ENCODE results near the gene CELA2A. TPM values are rescaled to one million over a fixed set of nuclear protein-coding genes. Genes with fewer than 3 reads are reported as not detected.

The CELA2A gene
- total RNA-seq, 2 donors from 2014 or later = 3.6 TPM; not detected in 1

DNA sequence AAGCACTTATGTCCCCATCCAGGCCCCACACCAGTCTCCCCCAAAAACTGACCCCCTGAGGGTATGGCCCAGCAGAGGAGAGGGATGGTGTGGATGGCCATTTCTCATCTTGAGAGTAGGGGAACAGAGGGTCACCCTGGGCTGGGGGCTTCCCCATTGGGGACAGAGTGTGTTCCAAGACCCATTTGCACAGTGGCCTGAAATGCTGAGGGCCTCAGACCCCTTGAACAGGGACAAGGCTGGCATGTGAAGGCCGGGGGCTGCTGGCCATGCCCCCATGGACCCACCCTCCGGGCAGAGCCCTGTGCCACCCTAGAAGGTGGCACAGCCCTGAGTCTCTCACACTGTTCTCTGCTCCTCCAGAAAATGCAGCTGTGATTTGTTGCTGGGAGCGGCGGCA is 10.3 kb upstream of the CELA2A start:
- no peak for DNase-seq

DNA sequence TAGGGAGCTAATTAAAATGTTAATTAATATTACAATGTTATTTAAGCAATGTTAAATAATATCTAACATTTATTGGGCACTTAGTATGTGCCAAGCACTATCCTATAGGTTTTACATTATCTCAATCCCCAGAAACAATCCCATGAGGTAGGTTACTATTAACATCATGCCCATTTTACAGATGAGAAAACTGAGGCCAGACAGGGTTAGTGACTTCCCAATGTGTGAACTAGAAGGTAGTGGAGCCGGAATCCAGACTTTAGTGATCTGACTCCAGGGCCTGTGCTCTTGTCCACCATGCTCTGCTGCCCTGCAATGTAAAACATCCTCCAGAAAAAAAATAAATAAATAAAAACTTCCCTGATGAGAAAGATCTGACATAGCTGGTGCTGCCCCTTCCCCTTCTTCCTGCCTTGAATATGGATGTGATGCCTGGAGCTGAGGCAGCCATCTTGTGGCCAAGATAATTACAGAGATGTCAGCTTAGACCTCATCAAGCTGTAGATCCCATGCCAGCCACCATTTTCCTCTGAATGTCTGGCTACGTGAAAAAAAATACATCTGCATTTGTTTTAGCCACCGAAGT is 7.6 kb upstream of the CELA2A start:
- Histone ChIP-seq H3K4me1 (no peaks in the 10 kb centered on the region), H3K36me3 (no peaks in the 10 kb centered on the region), H3K9me3 (no peaks in the 10 kb centered on the region), H3K4me3 (no peak overlapping the region), H3K27ac (no peak overlapping the region), H3K27me3 (no peaks in the 10 kb centered on the region), H3K9ac (ENCODE audit: low read depth in 2 of 2, low read length in 2 of 2) (no peak overlapping the region)
- no peak for DNase-seq
- intact Hi-C loops (cut with DNase I) = no loop called here
- TF ChIP-seq, protein P1, sequence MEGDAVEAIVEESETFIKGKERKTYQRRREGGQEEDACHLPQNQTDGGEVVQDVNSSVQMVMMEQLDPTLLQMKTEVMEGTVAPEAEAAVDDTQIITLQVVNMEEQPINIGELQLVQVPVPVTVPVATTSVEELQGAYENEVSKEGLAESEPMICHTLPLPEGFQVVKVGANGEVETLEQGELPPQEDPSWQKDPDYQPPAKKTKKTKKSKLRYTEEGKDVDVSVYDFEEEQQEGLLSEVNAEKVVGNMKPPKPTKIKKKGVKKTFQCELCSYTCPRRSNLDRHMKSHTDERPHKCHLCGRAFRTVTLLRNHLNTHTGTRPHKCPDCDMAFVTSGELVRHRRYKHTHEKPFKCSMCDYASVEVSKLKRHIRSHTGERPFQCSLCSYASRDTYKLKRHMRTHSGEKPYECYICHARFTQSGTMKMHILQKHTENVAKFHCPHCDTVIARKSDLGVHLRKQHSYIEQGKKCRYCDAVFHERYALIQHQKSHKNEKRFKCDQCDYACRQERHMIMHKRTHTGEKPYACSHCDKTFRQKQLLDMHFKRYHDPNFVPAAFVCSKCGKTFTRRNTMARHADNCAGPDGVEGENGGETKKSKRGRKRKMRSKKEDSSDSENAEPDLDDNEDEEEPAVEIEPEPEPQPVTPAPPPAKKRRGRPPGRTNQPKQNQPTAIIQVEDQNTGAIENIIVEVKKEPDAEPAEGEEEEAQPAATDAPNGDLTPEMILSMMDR (IDR thresholded peaks at IDR 0.05) = no peak

More for the DNA sequence above, 10.3 kb upstream of the CELA2A start:
- H3K27ac ChIP-seq = no peak overlapping the region
- H3K9ac ChIP-seq (ENCODE audit: low read depth in 2 of 2, low read length in 2 of 2) = no peak overlapping the region
- no peaks in the 10 kb centered on the region for H3K9me3 ChIP-seq
- H3K4me1 ChIP-seq = no peaks in the 10 kb centered on the region
- intact Hi-C loops (cut with DNase I) = no loop called here
- no peak overlapping the region for H3K4me3 ChIP-seq
- TF ChIP-seq, protein P1 (IDR thresholded peaks at IDR 0.05) = no peak
- H3K36me3 ChIP-seq = no peaks in the 10 kb centered on the region
- no peaks in the 10 kb centered on the region for H3K27me3 ChIP-seq

DNA sequence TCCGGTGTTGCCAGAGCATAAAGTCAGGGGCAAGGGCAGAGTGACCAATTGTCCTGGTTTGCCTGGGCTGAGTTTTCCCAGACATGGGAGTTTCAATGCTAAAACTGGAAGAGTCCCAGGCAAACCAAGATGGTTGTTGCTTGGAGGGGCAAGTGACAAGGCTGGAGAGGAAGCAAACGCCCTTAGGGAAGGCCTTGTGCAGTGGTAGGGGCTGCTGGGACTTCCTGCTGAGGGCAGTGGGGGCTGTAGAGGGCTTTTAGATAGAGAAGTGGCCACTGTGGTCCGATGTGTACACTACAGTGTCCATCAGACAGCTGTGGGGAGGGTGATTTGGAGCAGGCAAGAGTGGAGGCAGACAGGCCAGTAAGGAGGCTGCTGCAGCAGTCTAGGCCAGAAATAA is 7.0 kb upstream of the CELA2A start:
- no peak for DNase-seq
- intact Hi-C loops (cut with DNase I) = no loop called here

DNA sequence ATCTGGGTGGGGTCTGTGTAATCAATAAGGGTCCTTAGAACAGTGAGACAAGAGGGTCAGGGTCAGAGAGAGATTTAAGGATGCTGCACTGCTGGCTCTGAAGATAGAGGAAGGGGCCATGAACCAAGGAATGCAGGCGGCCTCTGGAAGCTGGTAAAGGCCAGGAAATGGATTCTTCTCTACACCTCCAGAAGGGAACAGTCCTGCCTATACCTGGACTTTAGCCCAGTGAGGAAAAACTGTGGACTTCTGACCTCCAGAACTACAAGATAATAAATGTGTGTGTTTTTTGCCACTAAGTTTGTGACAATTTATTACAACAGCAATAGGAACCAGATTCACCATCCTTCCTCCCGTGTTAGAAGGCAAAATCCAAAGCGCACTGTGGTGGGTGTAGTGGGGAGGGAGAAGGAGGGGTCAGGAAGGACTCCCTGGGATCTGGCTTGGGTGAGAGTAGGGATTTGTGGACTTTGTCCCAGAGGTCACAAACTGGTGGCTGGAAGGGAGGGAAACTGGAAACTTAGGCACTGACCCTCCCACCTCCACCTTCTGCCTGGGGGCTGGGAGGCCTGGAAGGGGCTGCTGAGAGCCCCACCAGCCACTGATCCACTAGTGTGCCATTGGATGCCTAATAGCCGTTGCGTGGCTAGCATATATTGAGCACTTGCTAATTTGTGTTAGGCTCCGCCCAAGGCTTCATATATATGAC is 5.4 kb upstream of the CELA2A start:
- no peaks in the 10 kb centered on the region for H3K4me1 ChIP-seq
- no peaks in the 10 kb centered on the region for H3K9me3 ChIP-seq
- TF ChIP-seq, protein P1 (IDR thresholded peaks at IDR 0.05) = no peak
- no peaks in the 10 kb centered on the region for H3K36me3 ChIP-seq
- no peaks in the 10 kb centered on the region for H3K27me3 ChIP-seq
- no peak overlapping the region for H3K9ac ChIP-seq (ENCODE audit: low read depth in 2 of 2, low read length in 2 of 2)
- intact Hi-C loops (cut with DNase I) = no loop called here
- no peak for DNase-seq
- H3K27ac ChIP-seq = no peak overlapping the region
- H3K4me3 ChIP-seq = no peak overlapping the region

More for the DNA sequence above, 7.0 kb upstream of the CELA2A start:
- H3K9me3 ChIP-seq = no peaks in the 10 kb centered on the region
- no peak overlapping the region for H3K9ac ChIP-seq (ENCODE audit: low read depth in 2 of 2, low read length in 2 of 2)
- no peaks in the 10 kb centered on the region for H3K27me3 ChIP-seq
- no peak overlapping the region for H3K4me3 ChIP-seq
- H3K4me1 ChIP-seq = no peaks in the 10 kb centered on the region
- H3K27ac ChIP-seq = no peak overlapping the region
- no peaks in the 10 kb centered on the region for H3K36me3 ChIP-seq
- TF ChIP-seq, protein P1 (IDR thresholded peaks at IDR 0.05) = no peak

DNA sequence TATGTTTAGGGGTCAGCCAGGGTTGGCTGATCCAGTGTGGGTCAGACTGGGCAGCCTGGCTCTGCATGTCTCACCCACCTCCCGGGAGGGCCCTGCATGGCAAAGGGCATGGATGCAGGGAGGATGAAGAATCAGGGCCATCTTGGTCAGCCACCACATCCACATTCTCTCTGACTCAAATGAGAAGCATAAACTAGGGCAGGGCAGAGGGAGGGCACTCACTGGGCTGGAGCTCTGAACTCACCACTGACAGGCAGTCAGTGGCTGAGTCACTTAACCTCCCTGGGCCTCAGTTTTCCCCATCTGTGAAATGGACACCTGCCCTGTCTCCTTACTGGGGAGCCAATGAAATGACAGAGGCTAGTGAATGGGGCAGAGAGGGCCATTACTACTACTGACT is 4.3 kb upstream of the CELA2A start:
- H3K4me1 ChIP-seq = no peaks in the 10 kb centered on the region
- intact Hi-C loops (cut with DNase I) = no loop called here
- H3K27ac ChIP-seq = no peak overlapping the region
- H3K9ac ChIP-seq (ENCODE audit: low read depth in 2 of 2, low read length in 2 of 2) = no peak overlapping the region
- H3K9me3 ChIP-seq = no peaks in the 10 kb centered on the region
- H3K36me3 ChIP-seq = no peaks in the 10 kb centered on the region
- TF ChIP-seq, protein P1 (IDR thresholded peaks at IDR 0.05) = no peak
- no peaks in the 10 kb centered on the region for H3K27me3 ChIP-seq
- DNase-seq = no peak
- no peak overlapping the region for H3K4me3 ChIP-seq
